Hepatocyte (in vitro differentiated cells): ENCODE measurements around the gene CEP55.

Experiments used
- EZH2 ChIP-seq: fragments of 200-600 bp; sonication (generic); IDR thresholded peaks from 2 replicates; pipeline ENCODE4 v1.6.1; 2016; ENCODE audit warnings: antibody characterized with exemption, mild to moderate bottlenecking, borderline replicate concordance
- TF ChIP-seq, protein P1 (sequence below): fragments of 200-600 bp; sonication (generic); IDR thresholded peaks from 2 replicates; pipeline ENCODE4 v1.5.1; 2016; ENCODE audit warnings: antibody characterized with exemption, mild to moderate bottlenecking; ENCODE audit not compliant: poor library complexity

- TF ChIP-seq, protein P1, sequence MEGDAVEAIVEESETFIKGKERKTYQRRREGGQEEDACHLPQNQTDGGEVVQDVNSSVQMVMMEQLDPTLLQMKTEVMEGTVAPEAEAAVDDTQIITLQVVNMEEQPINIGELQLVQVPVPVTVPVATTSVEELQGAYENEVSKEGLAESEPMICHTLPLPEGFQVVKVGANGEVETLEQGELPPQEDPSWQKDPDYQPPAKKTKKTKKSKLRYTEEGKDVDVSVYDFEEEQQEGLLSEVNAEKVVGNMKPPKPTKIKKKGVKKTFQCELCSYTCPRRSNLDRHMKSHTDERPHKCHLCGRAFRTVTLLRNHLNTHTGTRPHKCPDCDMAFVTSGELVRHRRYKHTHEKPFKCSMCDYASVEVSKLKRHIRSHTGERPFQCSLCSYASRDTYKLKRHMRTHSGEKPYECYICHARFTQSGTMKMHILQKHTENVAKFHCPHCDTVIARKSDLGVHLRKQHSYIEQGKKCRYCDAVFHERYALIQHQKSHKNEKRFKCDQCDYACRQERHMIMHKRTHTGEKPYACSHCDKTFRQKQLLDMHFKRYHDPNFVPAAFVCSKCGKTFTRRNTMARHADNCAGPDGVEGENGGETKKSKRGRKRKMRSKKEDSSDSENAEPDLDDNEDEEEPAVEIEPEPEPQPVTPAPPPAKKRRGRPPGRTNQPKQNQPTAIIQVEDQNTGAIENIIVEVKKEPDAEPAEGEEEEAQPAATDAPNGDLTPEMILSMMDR, result no peak
- no peak for TF ChIP-seq EZH2
Observed at GRCh38 chr10:93459466-93459865, 36.9 kb upstream of the CEP55 start.
